ENCODE data around the gene ODAD2.

ODAD2 gene

DNA sequence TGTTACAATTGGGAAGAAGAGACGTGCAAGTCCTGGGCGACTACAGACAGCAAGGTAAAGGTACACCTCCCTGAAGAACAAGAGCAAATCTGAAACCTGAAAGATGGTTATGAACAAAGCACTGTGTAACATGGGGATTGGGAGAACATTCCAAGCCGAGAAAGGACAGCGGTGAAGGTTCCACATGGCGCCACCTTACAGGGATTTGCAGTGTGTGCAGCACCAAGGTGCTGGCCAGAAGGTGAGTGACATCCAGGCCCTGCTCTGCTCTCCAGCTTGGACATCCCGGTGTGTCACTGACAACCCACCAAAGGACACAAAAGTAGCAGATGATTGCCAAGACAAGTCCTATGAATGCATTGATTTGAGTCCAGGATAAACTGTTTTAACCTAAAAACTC lies 165.1 kb downstream of the ODAD2 start:
- no peak for DNase-seq

GRCh38 chr10:27832826-27833225 lies 166.1 kb downstream of the ODAD2 start:
- no peak for DNase-seq

DNA sequence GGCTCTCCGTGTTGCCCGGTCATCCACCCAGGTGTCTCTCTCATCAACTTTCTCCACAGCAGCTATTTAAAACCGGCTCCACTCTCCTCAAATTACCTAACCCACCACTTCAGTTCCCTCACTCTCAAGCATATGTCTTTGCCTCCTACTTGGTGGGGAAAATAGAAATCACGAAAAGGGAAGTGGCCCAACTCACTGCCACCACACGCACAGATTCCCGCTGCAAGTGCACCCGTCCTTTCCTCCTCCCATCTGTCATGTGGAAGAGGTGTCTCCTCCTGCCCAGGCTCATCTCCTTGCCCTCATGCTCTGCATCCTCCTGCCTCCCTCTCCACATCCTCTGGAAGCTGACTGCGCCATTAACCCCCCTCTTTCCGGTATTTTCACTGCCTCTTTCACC lies 172.5 kb downstream of the ODAD2 start:
- DNase-seq, result no peak

GRCh38 chr10:27822301-27822700 lies 176.6 kb downstream of the ODAD2 start:
- no peak for DNase-seq

GRCh38 chr10:27820637-27821036 lies 178.2 kb downstream of the ODAD2 start:
- DNase-seq, result no peak

DNA sequence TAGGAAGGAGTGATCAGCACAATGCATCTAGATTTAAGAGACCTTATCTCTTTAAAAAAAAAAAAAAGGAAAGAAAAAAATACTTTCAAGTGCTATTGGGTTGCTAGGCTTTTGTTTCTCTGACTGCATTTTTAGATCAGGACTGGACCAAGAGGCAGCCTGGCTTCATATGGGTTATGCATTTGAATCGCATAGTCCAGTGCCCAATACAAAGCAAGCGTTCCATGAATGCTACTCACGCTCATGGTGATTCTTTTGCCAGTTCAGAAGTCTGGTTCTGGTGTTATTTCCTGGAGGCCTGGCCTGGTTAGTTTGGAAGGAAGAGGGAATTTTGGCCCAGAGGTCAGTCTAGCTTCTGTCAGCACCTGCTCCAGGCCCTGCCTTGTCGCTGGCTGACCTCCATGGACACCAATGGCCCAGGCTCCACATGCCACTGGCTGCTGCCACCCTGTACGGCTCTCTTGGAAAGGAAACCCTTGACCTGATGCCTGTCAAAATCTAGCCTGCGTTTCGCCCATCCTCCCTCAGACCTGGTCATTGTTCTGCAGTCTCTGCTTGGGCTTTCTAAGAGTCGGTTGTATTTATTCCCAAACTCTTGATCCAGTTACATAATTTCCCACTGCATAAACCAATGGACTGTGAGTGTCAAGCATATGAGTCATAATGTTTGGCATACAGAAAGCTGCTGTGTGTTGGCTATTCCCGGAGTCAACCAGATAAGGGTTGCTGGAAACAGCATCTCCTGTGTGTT lies 178.9 kb downstream of the ODAD2 start:
- DNase-seq, result no peak

DNA sequence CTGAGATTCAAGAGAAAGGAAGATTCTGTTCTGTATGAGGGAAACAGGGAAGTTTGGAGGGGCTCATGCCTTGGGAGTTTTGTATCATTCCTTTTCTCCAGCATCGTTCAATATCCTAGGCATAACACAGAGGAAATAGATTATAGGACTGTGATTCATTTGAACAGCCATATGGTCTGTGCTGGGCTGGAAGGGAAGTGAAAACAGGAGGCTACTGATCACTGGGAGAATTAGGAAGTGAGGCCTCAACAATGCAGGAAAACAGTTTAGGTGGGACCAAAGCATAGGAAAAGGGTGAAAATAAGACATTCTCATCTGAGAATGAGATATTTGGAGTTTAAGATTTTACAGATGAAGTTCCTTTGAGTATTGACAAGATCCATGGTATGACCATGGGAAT lies 182.6 kb downstream of the ODAD2 start:
- no peak for DNase-seq

DNA sequence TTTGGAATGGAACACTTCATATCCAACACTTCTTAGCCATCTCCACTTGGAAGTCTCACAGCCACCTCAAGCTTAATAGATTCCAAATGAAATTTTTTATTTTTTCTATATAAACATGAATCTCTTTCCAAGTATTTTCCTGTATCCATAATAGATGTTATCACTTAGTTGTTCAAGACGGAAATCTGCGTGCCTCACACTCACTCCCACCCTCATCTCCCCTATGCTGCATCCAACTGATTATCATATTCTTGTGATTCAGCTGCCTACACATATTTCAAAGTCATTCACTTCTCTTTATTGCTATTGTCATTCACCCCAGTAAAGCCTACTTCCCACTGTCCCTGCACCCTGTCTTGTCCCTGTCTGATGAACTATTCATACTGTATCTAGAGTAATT lies 183.0 kb downstream of the ODAD2 start:
- no peak for DNase-seq

DNA sequence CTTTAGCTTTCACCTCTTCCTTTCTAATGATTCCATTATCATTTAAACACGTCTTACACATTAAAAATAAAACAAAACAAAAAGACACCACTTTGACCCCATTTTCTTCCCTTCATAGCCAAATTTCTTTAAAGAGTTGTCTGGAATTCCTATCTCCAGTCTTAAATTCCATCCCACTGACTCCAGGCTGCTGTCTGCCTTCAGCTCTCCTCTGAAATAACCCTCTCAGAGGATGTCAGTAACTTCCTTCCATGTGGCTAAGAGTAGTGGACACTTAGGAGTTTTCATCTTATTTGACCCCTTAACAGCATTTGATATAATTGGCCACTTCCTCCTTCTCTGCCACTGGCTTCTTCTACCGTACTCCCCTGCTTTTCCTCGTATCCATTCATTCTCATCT lies 183.6 kb downstream of the ODAD2 start:
- no peak for DNase-seq

GRCh38 chr10:27805180-27805579 lies 193.7 kb downstream of the ODAD2 start:
- DNase-seq, result no peak

DNA sequence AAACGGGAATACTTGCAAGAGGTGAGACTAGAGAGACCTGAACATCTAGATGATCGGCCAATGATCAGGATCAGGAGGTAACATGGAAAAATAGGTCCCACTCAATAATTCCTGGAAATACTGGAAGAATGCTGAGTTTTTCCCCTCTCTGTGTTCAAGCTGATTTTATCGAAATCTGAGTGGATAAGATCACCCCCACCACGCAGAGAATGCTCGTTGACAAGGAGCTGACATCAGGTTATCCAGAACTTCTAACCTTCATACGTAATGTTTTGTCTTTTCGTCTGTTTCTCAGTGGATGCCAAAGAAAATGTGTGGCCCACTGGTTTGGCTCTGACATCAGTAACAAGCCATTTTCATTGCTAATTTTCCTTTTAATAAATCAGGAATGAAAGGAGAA lies 194.7 kb downstream of the ODAD2 start:
- no peak for DNase-seq

DNA sequence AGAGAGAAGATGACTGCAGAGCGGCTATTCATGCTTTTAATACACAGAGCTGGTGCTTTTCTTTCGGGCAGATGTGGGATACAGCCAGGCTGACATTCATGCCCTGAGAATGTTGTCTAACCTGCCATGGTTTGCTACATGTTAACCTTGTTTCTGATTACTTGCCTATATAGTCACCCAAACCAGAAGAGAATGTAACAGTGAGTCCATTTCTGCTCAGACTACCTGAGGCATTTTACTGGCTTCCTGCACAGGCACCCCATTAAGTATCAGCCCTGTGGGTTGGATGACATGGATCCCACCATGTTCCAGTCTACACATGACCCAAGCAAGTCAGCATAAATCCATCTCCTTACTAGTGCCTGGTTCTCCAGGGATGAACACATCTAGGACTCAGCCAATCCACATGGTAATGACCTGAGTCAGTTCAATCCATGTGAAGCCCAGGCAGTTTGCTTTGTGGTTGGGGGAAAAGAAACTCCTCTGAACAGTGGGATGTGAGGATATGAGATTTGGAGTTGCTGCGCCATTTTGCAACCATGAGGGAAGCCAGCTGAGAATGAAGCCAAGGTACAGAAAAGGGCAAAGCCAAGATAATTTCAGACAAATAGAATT lies 197.6 kb downstream of the ODAD2 start:
- DNase-seq, result no peak

DNA sequence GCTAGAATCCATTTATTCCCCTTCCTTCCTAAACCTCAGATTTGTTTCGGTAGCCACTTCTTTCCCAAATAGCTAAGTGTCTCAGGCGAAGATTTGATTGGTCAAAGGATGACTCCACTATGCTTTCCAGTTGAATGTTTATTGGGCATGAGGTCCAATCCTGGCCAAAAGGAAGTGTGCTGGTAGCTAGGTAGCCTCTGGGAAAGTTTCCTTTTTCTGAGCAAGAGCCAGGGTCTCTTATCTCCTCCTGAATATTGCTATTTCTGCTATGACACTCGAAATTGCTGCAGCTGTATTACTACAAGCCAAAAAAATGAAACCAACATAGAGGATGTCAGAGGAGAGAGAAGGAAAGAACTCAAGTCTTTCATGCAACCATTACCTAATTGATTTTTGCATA lies 199.8 kb downstream of the ODAD2 start:
- DNase-seq, result no peak

- DNase-seq, result no peak
Observed at GRCh38 chr10:27794157-27794556, 204.7 kb downstream of the ODAD2 start.

DNA sequence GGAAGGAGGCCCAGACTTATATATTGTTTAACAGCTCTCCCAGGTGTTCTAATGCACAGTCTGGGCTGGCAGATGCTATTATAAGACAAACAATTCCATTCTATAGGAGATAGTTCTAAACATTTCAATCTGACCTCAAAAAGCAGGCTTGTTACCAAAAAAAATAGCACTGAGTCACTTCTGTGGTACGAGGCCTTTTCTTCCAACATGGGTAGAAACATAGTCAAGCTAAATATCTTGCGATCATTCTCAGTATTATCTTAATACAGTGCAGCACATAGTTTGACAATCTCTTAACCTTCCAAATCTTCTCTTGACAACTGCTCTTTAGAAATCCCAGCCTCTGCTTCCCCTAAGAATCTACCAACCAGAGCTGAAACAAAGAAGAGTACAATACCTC lies 206.7 kb downstream of the ODAD2 start:
- no peak for DNase-seq

- no peak for DNase-seq
Observed at GRCh38 chr10:27784272-27784671, 214.6 kb downstream of the ODAD2 start.

DNA sequence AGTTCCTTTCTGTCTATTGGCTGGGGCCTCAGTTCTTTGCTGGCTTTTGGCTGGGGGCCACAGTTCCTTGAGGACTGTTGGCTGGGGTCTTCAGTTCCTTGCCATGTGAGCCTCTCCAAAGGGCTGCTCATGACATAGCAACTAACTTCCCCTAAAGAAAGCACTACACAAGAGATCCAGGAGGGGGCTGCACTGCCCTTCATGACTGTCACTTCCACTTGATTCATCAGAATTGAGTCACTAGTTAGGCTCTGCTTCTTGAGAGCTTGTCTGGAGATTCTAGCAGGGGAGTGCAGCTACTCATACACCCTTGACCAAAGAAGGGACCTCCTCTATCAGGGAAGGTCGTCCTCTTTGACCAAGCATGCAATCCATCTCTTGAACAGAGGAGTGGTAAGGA lies 215.2 kb downstream of the ODAD2 start:
- no peak for DNase-seq

- DNase-seq, result no peak
Observed at GRCh38 chr10:27779462-27780015, 219.3 kb downstream of the ODAD2 start.

DNA sequence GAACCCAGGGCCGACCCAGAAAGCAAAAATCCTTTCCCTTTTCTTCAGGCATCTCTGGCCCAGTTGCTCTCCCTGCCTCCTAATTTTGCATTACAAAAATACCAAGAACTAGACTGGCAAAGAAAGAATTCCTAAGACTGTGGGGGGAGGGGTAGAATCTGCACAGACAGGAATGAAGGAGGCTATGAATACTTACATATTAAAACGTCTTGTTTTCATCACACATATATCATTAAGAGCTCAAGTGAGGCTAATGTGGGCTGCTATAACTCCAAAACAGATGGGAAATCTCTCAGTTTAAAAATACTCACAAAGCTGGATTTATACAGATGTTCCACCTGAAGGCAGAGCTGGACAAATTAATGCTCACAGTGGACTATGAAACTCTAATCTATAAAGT lies 224.0 kb downstream of the ODAD2 start:
- DNase-seq, result no peak

DNA sequence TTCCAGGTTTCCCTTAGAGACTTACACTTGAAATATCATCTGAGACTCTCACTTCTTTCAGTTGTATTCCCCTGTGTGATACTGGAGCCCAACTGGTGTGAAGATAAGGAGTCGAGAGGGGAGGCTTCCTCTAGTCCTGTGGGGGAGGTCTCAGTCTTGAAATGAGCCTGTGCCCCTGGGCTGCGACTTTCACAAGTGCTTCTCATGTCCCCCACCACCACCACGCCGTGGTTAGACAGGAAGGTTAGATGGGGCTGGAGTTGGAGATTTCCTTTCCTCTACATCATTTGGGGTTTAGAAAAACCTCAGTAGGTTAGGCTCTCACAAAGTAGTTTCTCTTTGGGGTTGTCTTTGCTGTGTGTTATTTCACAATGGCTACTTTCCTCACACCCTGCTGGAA lies 227.6 kb downstream of the ODAD2 start:
- DNase-seq, result no peak

DNA sequence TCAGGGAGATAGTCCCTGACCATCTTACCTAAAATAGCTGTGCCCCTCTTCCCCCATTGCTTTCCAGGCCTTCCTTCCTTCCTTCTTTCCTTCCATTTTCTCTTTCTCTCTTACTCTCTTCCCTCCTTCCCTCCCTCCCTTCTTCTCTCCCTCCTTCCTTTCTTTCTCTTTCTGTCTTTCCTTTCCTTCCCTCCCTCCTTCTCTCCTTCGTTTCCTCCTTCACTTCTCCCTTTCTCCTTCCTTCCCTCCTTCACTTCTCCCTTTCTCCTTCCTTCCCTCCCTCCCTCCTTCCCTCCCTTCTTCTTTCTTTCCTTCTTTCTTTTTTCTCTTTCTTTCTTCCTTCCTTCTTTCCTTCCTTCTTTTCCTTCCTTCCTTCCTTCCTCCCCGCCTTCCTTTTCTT lies 228.7 kb downstream of the ODAD2 start:
- DNase-seq, result no peak
